GM18867 (cell line): ENCODE measurements around the gene AXL.
"Not testable (repeated sequence)": the region's sequence is repeated elsewhere in the genome, so short reads cannot be mapped to it uniquely, and the experiment has no call there.

Experiments used
- ATAC-seq: cut with Tn5 transposase; IDR thresholded peaks from one replicate; pipeline ENCODE4 v1.9.1; 2021; ENCODE audit warnings: mild to moderate bottlenecking, moderate library complexity; ENCODE audit not compliant: unreplicated experiment

The AXL gene

GRCh38 chr19:41206456-41206855 lies 12.6 kb upstream of the AXL start:
- ATAC-seq = no peak

GRCh38 chr19:41206926-41207750 lies 11.9 kb upstream of the AXL start:
- no peak for ATAC-seq

- ATAC-seq = no peak
Observed at GRCh38 chr19:41214161-41214560, 4.9 kb upstream of the AXL start.

- no peak for ATAC-seq
Observed at GRCh38 chr19:41217741-41218140, 1.3 kb upstream of the AXL start.

- no peak for ATAC-seq
Observed at GRCh38 chr19:41218249-41218614, 791 bp upstream of the AXL start.

- ATAC-seq = no peak
Observed at GRCh38 chr19:41219924-41220567, 1.0 kb downstream of the AXL start.

GRCh38 chr19:41220811-41221210 lies 1.8 kb downstream of the AXL start:
- no peak for ATAC-seq

GRCh38 chr19:41221514-41222205 lies 2.6 kb downstream of the AXL start:
- ATAC-seq = no peak

- no peak for ATAC-seq
Observed at GRCh38 chr19:41222240-41222639, 3.2 kb downstream of the AXL start.

GRCh38 chr19:41223431-41224234 lies 4.6 kb downstream of the AXL start:
- ATAC-seq = no peak

GRCh38 chr19:41224632-41225031 lies 5.6 kb downstream of the AXL start:
- ATAC-seq = no peak

GRCh38 chr19:41225238-41226052 lies 6.4 kb downstream of the AXL start:
- ATAC-seq = no peak

- ATAC-seq = no peak
Observed at GRCh38 chr19:41226053-41226873, 7.2 kb downstream of the AXL start.

GRCh38 chr19:41226874-41227390 lies 7.9 kb downstream of the AXL start:
- ATAC-seq = no peak

- no peak for ATAC-seq
Observed at GRCh38 chr19:41228486-41228885, 9.5 kb downstream of the AXL start.

- not testable (repeated sequence) for ATAC-seq
Observed at GRCh38 chr19:41229338-41229737, 10.3 kb downstream of the AXL start.

GRCh38 chr19:41230067-41230857 lies 11.2 kb downstream of the AXL start:
- ATAC-seq = no peak

GRCh38 chr19:41232686-41233085 lies 13.7 kb downstream of the AXL start:
- ATAC-seq = no peak
